AG04449 (cell line): Measurements from ENCODE around the gene DNTT.
A peak's percentile ranks its signal among the peaks of the same experiment; 100 is the strongest.

Experiments
- CTCF ChIA-PET: fragments of 350-600 bp; formaldehyde crosslinking; extraction: SDS; loops from one replicate; lab custom pipeline; 2021; ENCODE audit warnings: antibody characterized with exemption; lab: Yijun Ruan, JAX
- POLR2A ChIA-PET: fragments of 400-600, 350-600 bp; formaldehyde crosslinking; extraction: SDS; loops from one replicate; lab custom pipeline; 2020; ENCODE audit warnings: antibody characterized with exemption, inconsistent platforms; lab: Yijun Ruan, JAX
- DNase-seq: peaks from one replicate; pipeline ENCODE4 v3.0.0-alpha.2; 2010; ENCODE audit warnings: low read depth, low spot score
- H3K4me3 ChIP-seq: 2 replicates; pipeline ENCODE4 v1.5.1; 2011; ENCODE audit warnings: low read depth, mild to moderate bottlenecking, control low read depth, low read length
- TF ChIP-seq, protein P1 (sequence below): IDR thresholded peaks from one replicate; pipeline ENCODE4 v1.5.1; 2011; ENCODE audit warnings: mild to moderate bottlenecking, moderate library complexity, low read length, control low read depth, inconsistent platforms; ENCODE audit not compliant: insufficient read depth; ENCODE audit errors: missing control alignments

DNTT gene

GRCh38 chr10:96333101-96333500 is 28.9 kb downstream of the DNTT start:
- ChIA-PET POLR2A (no interaction called here), CTCF (interaction anchor here (1.8 to 2.0 kb wide), 4 partner anchors 10 to 313 kb away, joined by 6 to 10 read pairs (median 9); no protein-coding TSS in a partner anchor)
- TF ChIP-seq, protein P1, sequence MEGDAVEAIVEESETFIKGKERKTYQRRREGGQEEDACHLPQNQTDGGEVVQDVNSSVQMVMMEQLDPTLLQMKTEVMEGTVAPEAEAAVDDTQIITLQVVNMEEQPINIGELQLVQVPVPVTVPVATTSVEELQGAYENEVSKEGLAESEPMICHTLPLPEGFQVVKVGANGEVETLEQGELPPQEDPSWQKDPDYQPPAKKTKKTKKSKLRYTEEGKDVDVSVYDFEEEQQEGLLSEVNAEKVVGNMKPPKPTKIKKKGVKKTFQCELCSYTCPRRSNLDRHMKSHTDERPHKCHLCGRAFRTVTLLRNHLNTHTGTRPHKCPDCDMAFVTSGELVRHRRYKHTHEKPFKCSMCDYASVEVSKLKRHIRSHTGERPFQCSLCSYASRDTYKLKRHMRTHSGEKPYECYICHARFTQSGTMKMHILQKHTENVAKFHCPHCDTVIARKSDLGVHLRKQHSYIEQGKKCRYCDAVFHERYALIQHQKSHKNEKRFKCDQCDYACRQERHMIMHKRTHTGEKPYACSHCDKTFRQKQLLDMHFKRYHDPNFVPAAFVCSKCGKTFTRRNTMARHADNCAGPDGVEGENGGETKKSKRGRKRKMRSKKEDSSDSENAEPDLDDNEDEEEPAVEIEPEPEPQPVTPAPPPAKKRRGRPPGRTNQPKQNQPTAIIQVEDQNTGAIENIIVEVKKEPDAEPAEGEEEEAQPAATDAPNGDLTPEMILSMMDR: no peak
- no peak overlapping the region for H3K4me3 ChIP-seq
- DNase-seq: no peak

- TF ChIP-seq, protein P1: peak; percentile 71
- H3K4me3 ChIP-seq: no peak overlapping the region
- CTCF ChIA-PET: interaction anchor here (0.5 to 2.5 kb wide), 20 partner anchors 9 to 899 kb away, joined by 3 to 18 read pairs (median 6); no protein-coding TSS in a partner anchor
- no peak for DNase-seq
- POLR2A ChIA-PET: no interaction called here
Observed at GRCh38 chr10:96334616-96335526, 30.6 kb downstream of the DNTT start.

- ChIA-PET CTCF (interaction anchor here (1.2 to 3.4 kb wide), 8 partner anchors 28 to 324 kb away, joined by 3 to 17 read pairs (median 4); no protein-coding TSS in a partner anchor), POLR2A (no interaction called here)
- TF ChIP-seq, protein P1: no peak
- no peak overlapping the region for H3K4me3 ChIP-seq
- no peak for DNase-seq
Observed at GRCh38 chr10:96337106-96337505, 32.9 kb downstream of the DNTT start.

- ChIA-PET POLR2A (no interaction called here), CTCF (interaction anchor here (0.7 to 3.5 kb wide), 16 partner anchors 8 to 334 kb away, joined by 3 to 17 read pairs (median 5); no protein-coding TSS in a partner anchor)
- DNase-seq: no peak
- TF ChIP-seq, protein P1: no peak
- no peak overlapping the region for H3K4me3 ChIP-seq
Observed at GRCh38 chr10:96338279-96338925, 34.2 kb downstream of the DNTT start.

DNA sequence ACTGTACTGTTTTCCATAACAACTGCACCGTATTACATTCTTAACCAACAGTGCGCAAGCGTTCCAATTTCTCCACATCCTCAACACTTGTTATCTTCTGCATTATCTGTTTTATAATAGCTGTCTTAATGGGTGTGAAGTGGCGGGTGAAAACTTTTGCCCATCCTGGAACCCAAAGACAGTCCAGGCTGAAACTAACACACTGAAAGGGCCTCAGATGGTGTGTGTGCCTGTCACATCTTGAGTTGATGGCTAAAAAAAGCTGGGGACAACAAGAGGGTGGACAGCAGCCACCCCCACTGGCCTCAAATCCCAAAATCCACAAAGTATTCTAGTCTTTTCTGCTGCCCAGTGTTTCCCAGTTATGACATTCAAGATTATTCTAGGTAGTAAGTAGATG is 35.1 kb downstream of the DNTT start:
- H3K4me3 ChIP-seq: no peak overlapping the region
- CTCF ChIA-PET: interaction anchor here (0.5 to 3.5 kb wide), 15 partner anchors 9 to 325 kb away, joined by 3 to 27 read pairs (median 5); no protein-coding TSS in a partner anchor
- no peak for DNase-seq
- TF ChIP-seq, protein P1: no peak
- POLR2A ChIA-PET: no interaction called here
